ENCODE data around the gene PLA2G4F. TPM values are rescaled to one million over a fixed set of nuclear protein-coding genes. Genes with fewer than 3 reads are reported as not detected.

PLA2G4F gene
- total RNA-seq, 2 experiments from 2014 or later: not detected

GRCh38 chr15:42138411-42138810, 18.0 kb downstream of the PLA2G4F start:
- ChIA-PET POLR2A (no interaction called here), CTCF (ENCODE audit: unreplicated experiment) (interaction anchor here (1.1 to 1.3 kb wide), 2 partner anchors 8 to 56 kb away, joined by 3 to 5 read pairs; no protein-coding TSS in a partner anchor)
- no peak overlapping the region for H3K27ac ChIP-seq (ENCODE audit: low read depth, low read length, poor library complexity, severe bottlenecking)
- H3K36me3 ChIP-seq (ENCODE audit: insufficient read depth, low read length): no peaks in the 10 kb centered on the region
- BruUV-seq (replicated peaks): no TSS peak
- H3K4me2 ChIP-seq (ENCODE audit: low read length): no peak overlapping the region
- H3K9me2 ChIP-seq (ENCODE audit: insufficient read depth, low read length): no peaks in the 10 kb centered on the region
- no peaks in the 10 kb centered on the region for H3K79me2 ChIP-seq (ENCODE audit: insufficient read depth, low read depth, low read length)
- no peak overlapping the region for H3K4me3 ChIP-seq (ENCODE audit: low read depth, low read length, poor library complexity, severe bottlenecking)
- H3K4me1 ChIP-seq (ENCODE audit: insufficient read depth, low read length, poor library complexity, severe bottlenecking): no peaks in the 10 kb centered on the region
- DNase-seq (ENCODE audit: low spot score): no peak
- no peak overlapping the region for H2AFZ ChIP-seq (ENCODE audit: low read length)
- TF ChIP-seq EZH2phosphoT487 (IDR thresholded peaks at IDR 0.05; ENCODE audit: borderline replicate concordance, low read depth, low read length): no peak
- TF ChIP-seq CTCF (conservative IDR thresholded peaks at IDR 0.05; ENCODE audit: low read length): no peak
- no peaks in the 10 kb centered on the region for H3K9me3 ChIP-seq (ENCODE audit: low read length)
- no peaks in the 10 kb centered on the region for H4K20me1 ChIP-seq (ENCODE audit: insufficient read depth, low read length)
- intact Hi-C loops (cut with micrococcal nuclease; ENCODE audit: unreplicated experiment): no loop called here

GRCh38 chr15:42137461-42138261, 18.8 kb downstream of the PLA2G4F start:
- no peaks in the 10 kb centered on the region for H3K36me3 ChIP-seq (ENCODE audit: insufficient read depth, low read length)
- H3K79me2 ChIP-seq (ENCODE audit: insufficient read depth, low read depth, low read length): no peaks in the 10 kb centered on the region
- ChIA-PET CTCF (ENCODE audit: unreplicated experiment) (interaction anchor here (1.1 kb wide), 1 partner anchor 55 kb away, joined by 3 read pairs; no protein-coding TSS in a partner anchor), POLR2A (interaction anchor here (0.7 kb wide), 1 partner anchor 196 kb away, joined by 3 read pairs; no protein-coding TSS in a partner anchor)
- intact Hi-C loops (cut with micrococcal nuclease; ENCODE audit: unreplicated experiment): loop anchor here (1.0 to 2.0 kb wide), 2 partner anchors 148 to 247 kb away; no protein-coding TSS in a partner anchor
- H2AFZ ChIP-seq (ENCODE audit: low read length): 0 out of 2 replicates have a peak overlapping the region, but pooled peaks have one; percentile 23
- H3K27ac ChIP-seq (ENCODE audit: low read depth, low read length, poor library complexity, severe bottlenecking): no peak overlapping the region
- TF ChIP-seq EZH2phosphoT487 (IDR thresholded peaks at IDR 0.05; ENCODE audit: borderline replicate concordance, low read depth, low read length) (no peak), CTCF (conservative IDR thresholded peaks at IDR 0.05; ENCODE audit: low read length) (peak; percentile 92)
- H3K4me1 ChIP-seq (ENCODE audit: insufficient read depth, low read length, poor library complexity, severe bottlenecking): no peaks in the 10 kb centered on the region
- DNase-seq (ENCODE audit: low spot score): peak; percentile 66
- no peaks in the 10 kb centered on the region for H4K20me1 ChIP-seq (ENCODE audit: insufficient read depth, low read length)
- BruUV-seq (replicated peaks): no TSS peak
- no peak overlapping the region for H3K4me3 ChIP-seq (ENCODE audit: low read depth, low read length, poor library complexity, severe bottlenecking)
- H3K9me2 ChIP-seq (ENCODE audit: insufficient read depth, low read length): no peaks in the 10 kb centered on the region
- H3K9me3 ChIP-seq (ENCODE audit: low read length): no peaks in the 10 kb centered on the region
- no peak overlapping the region for H3K4me2 ChIP-seq (ENCODE audit: low read length)

- POLR2A ChIA-PET: no interaction called here
- no peak overlapping the region for H2AFZ ChIP-seq (ENCODE audit: low read length)
- no peaks in the 10 kb centered on the region for H3K36me3 ChIP-seq (ENCODE audit: insufficient read depth, low read length)
- H4K20me1 ChIP-seq (ENCODE audit: insufficient read depth, low read length): no peaks in the 10 kb centered on the region
- H3K9me2 ChIP-seq (ENCODE audit: insufficient read depth, low read length): no peaks in the 10 kb centered on the region
- no peak overlapping the region for H3K4me2 ChIP-seq (ENCODE audit: low read length)
- DNase-seq (ENCODE audit: low spot score): no peak
- TF ChIP-seq CTCF (conservative IDR thresholded peaks at IDR 0.05; ENCODE audit: low read length) (no peak), EZH2phosphoT487 (IDR thresholded peaks at IDR 0.05; ENCODE audit: borderline replicate concordance, low read depth, low read length) (no peak)
- H3K79me2 ChIP-seq (ENCODE audit: insufficient read depth, low read depth, low read length): no peaks in the 10 kb centered on the region
- intact Hi-C loops (cut with micrococcal nuclease; ENCODE audit: unreplicated experiment): loop anchor here (2.0 kb wide), 1 partner anchor 248 kb away; no protein-coding TSS in a partner anchor
- H3K27ac ChIP-seq (ENCODE audit: low read depth, low read length, poor library complexity, severe bottlenecking): no peak overlapping the region
- no peaks in the 10 kb centered on the region for H3K9me3 ChIP-seq (ENCODE audit: low read length)
- no peaks in the 10 kb centered on the region for H3K4me1 ChIP-seq (ENCODE audit: insufficient read depth, low read length, poor library complexity, severe bottlenecking)
- BruUV-seq (replicated peaks): no TSS peak
- H3K4me3 ChIP-seq (ENCODE audit: low read depth, low read length, poor library complexity, severe bottlenecking): no peak overlapping the region
- CTCF ChIA-PET (ENCODE audit: unreplicated experiment): interaction anchor here (0.7 kb wide), 1 partner anchor 254 kb away, joined by 3 read pairs; no protein-coding TSS in a partner anchor
Measured at GRCh38 chr15:42136513-42136912, 19.9 kb downstream of the PLA2G4F start.

Data from OCI-LY7 (cell line).